Nephron progenitor cell (in vitro differentiated cells): Measurements from ENCODE around the gene CACNA2D3.

Experiments used
- DNase-seq: peaks from one replicate; pipeline ENCODE4 v3.0.0; 2021
- H3K27ac Mint-ChIP-seq: 2 replicates; pipeline ENCODE4 v1.8.0; 2021; ENCODE audit warnings: mild to moderate bottlenecking, moderate library complexity, mixed read lengths
- H3K27me3 Mint-ChIP-seq: 2 replicates; pipeline ENCODE4 v1.8.0; 2021; ENCODE audit warnings: mild to moderate bottlenecking, low read depth, mixed read lengths; ENCODE audit not compliant: poor library complexity
- H3K36me3 Mint-ChIP-seq: 2 replicates; pipeline ENCODE4 v1.8.0; 2021; ENCODE audit warnings: low read depth, mixed read lengths
- H3K4me1 Mint-ChIP-seq: 2 replicates; pipeline ENCODE4 v1.8.0; 2021; ENCODE audit warnings: mixed read lengths
- H3K4me3 Mint-ChIP-seq: 2 replicates; pipeline ENCODE4 v1.8.0; 2021; ENCODE audit warnings: mild to moderate bottlenecking, moderate library complexity, mixed read lengths
- H3K9me3 Mint-ChIP-seq: 2 replicates; pipeline ENCODE4 v1.8.0; 2021; ENCODE audit warnings: mild to moderate bottlenecking, moderate library complexity, mixed read lengths
- TF ChIP-seq, protein P1 (sequence below): fragments of 200-600 bp; sonication (generic); IDR thresholded peaks from 2 replicates; pipeline ENCODE4 v1.5.0; 2021; ENCODE audit warnings: antibody characterized with exemption

The CACNA2D3 gene

GRCh38 chr3:54877730-54878129, 755.4 kb downstream of the CACNA2D3 start:
- Mint-ChIP-seq H3K27ac (no peak overlapping the region), H3K36me3 (no peaks in the 10 kb centered on the region), H3K27me3 (peaks cover 9% of the 10 kb centered on the region), H3K4me1 (peaks cover 59% of the 10 kb centered on the region), H3K4me3 (no peak overlapping the region), H3K9me3 (peaks cover 5% of the 10 kb centered on the region)
- TF ChIP-seq, protein P1, sequence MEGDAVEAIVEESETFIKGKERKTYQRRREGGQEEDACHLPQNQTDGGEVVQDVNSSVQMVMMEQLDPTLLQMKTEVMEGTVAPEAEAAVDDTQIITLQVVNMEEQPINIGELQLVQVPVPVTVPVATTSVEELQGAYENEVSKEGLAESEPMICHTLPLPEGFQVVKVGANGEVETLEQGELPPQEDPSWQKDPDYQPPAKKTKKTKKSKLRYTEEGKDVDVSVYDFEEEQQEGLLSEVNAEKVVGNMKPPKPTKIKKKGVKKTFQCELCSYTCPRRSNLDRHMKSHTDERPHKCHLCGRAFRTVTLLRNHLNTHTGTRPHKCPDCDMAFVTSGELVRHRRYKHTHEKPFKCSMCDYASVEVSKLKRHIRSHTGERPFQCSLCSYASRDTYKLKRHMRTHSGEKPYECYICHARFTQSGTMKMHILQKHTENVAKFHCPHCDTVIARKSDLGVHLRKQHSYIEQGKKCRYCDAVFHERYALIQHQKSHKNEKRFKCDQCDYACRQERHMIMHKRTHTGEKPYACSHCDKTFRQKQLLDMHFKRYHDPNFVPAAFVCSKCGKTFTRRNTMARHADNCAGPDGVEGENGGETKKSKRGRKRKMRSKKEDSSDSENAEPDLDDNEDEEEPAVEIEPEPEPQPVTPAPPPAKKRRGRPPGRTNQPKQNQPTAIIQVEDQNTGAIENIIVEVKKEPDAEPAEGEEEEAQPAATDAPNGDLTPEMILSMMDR, result no peak
- no peak for DNase-seq

GRCh38 chr3:54878145-54878544, 755.8 kb downstream of the CACNA2D3 start:
- TF ChIP-seq, protein P1, result no peak
- H3K36me3 Mint-ChIP-seq, result no peaks in the 10 kb centered on the region
- H3K9me3 Mint-ChIP-seq, result peaks cover 5% of the 10 kb centered on the region
- peaks cover 55% of the 10 kb centered on the region for H3K4me1 Mint-ChIP-seq
- peaks cover 9% of the 10 kb centered on the region for H3K27me3 Mint-ChIP-seq
- no peak overlapping the region for H3K27ac Mint-ChIP-seq
- no peak for DNase-seq
- no peak overlapping the region for H3K4me3 Mint-ChIP-seq

GRCh38 chr3:54882129-54882833, 759.9 kb downstream of the CACNA2D3 start:
- peaks cover 4% of the 10 kb centered on the region for H3K27me3 Mint-ChIP-seq
- H3K36me3 Mint-ChIP-seq, result no peaks in the 10 kb centered on the region
- TF ChIP-seq, protein P1, result no peak
- no peak overlapping the region for H3K4me3 Mint-ChIP-seq
- peaks cover 26% of the 10 kb centered on the region for H3K4me1 Mint-ChIP-seq
- DNase-seq, result no peak
- H3K9me3 Mint-ChIP-seq, result peaks cover 5% of the 10 kb centered on the region
- H3K27ac Mint-ChIP-seq, result no peak overlapping the region

- H3K36me3 Mint-ChIP-seq, result no peaks in the 10 kb centered on the region
- H3K9me3 Mint-ChIP-seq, result no peaks in the 10 kb centered on the region
- peaks cover 19% of the 10 kb centered on the region for H3K4me1 Mint-ChIP-seq
- DNase-seq, result no peak
- no peaks in the 10 kb centered on the region for H3K27me3 Mint-ChIP-seq
- TF ChIP-seq, protein P1, result no peak
- no peak overlapping the region for H3K4me3 Mint-ChIP-seq
- no peak overlapping the region for H3K27ac Mint-ChIP-seq
Measured at GRCh38 chr3:54888162-54888561, 765.8 kb downstream of the CACNA2D3 start.

GRCh38 chr3:54888873-54889272, 766.5 kb downstream of the CACNA2D3 start:
- DNase-seq, result no peak
- no peak overlapping the region for H3K4me3 Mint-ChIP-seq
- TF ChIP-seq, protein P1, result no peak
- H3K27ac Mint-ChIP-seq, result no peak overlapping the region
- H3K4me1 Mint-ChIP-seq, result peaks cover 19% of the 10 kb centered on the region
- no peaks in the 10 kb centered on the region for H3K9me3 Mint-ChIP-seq
- no peaks in the 10 kb centered on the region for H3K36me3 Mint-ChIP-seq
- H3K27me3 Mint-ChIP-seq, result no peaks in the 10 kb centered on the region

GRCh38 chr3:54889731-54890130, 767.4 kb downstream of the CACNA2D3 start:
- H3K4me1 Mint-ChIP-seq, result peaks cover 19% of the 10 kb centered on the region
- H3K4me3 Mint-ChIP-seq, result no peak overlapping the region
- H3K27ac Mint-ChIP-seq, result no peak overlapping the region
- no peaks in the 10 kb centered on the region for H3K36me3 Mint-ChIP-seq
- no peak for DNase-seq
- H3K9me3 Mint-ChIP-seq, result no peaks in the 10 kb centered on the region
- peaks cover 3% of the 10 kb centered on the region for H3K27me3 Mint-ChIP-seq
- TF ChIP-seq, protein P1, result no peak
